ENCODE data around the gene TNNI2. TPM values are rescaled to one million over a fixed set of nuclear protein-coding genes. Genes with fewer than 3 reads are reported as not detected.

The TNNI2 gene
- total and polyA plus RNA-seq, 4 donors = 0.22 to 0.28 TPM; not detected in 2

DNA sequence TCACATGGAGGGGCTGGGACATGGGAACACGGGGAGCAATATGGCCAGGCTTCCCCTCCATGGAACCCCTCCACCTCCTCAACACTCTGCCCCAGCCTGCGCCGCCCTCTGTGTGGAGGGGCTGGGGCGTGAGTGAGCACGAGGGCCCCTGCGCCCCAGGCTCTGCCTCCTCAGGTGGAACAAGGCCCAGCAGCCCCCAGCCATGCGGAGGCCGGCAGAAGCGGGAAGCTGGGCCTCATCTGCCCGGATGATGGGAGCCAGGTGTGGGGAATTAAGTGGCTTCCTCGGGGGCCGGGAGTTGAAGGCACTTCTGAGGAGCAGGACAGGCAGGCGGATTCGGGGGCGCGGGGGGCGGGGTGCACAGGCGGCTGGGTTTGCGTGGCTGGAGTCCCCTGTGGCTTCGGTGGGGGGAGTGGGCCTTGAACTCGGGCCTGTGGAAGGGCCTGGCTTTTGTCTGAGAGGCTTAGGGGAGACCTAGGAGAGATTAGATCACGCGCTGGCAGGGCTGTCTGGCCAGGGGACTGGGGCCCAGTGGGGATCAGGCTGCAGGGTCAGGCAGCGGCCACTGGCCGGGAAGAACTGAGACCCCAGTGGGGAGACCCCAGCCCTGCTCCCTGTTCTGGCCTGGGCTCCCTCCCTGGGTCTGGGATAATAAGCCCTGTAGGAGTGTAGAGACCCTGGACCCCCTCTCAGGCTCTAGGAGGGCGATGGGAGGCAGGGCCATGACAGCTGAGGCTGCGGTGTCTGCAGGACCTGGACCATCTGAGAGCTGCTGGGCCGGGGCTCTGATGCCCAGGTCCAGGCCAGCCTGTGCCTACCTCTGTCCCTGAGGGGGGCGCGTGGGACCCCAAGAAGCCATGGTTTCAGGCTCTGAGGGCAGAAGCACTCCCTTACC is 39.6 kb downstream of the TNNI2 start:
- TF ChIP-seq JUND (IDR thresholded peaks at IDR 0.05) (no peak), MAX (IDR thresholded peaks at IDR 0.05) (no peak), ZBTB33 (IDR thresholded peaks at IDR 0.05) (no peak), SP1 (IDR thresholded peaks at IDR 0.05) (no peak), FOXA2 (IDR thresholded peaks at IDR 0.05) (no peak), HNF4G (IDR thresholded peaks at IDR 0.05) (no peak), TAF1 (conservative IDR thresholded peaks at IDR 0.05) (no peak), EGR1 (IDR thresholded peaks at IDR 0.05; ENCODE audit: low read depth in 2 of 2) (no peak), RAD21 (IDR thresholded peaks at IDR 0.05) (no peak)
- no peak for DNase-seq (ENCODE audit: low spot score)
- Histone ChIP-seq H3K36me3 (ENCODE audit: control insufficient read depth in 4 of 4, insufficient read depth in 3 of 4, low read depth in 1 of 4, low read length in 3 of 4) (peaks cover 0 to 2% (median 0%) of the 10 kb centered on the region in 4 donors), H3K9ac (ENCODE audit: low read depth in 1 of 2, low read length in 2 of 2) (no peak overlapping the region), H3K27ac (ENCODE audit: low read depth in 1 of 2, low read length in 2 of 2) (no peak overlapping the region), H3K9me3 (ENCODE audit: control insufficient read depth in 4 of 4, low read length in 3 of 4) (no peaks in the 10 kb centered on the region), H3K27me3 (ENCODE audit: control insufficient read depth in 4 of 4, insufficient read depth in 4 of 4, low read length in 3 of 4) (no peaks in the 10 kb centered on the region), H3K4me1 (ENCODE audit: control insufficient read depth in 4 of 4, insufficient read depth in 4 of 4, low read length in 3 of 4) (no peaks in the 10 kb centered on the region), H3K4me3 (ENCODE audit: low read depth in 1 of 3, low read length in 3 of 3) (no peak overlapping the region)
- WGBS = 92% methylated on average over 30 of the region's 30 CpGs

DNA sequence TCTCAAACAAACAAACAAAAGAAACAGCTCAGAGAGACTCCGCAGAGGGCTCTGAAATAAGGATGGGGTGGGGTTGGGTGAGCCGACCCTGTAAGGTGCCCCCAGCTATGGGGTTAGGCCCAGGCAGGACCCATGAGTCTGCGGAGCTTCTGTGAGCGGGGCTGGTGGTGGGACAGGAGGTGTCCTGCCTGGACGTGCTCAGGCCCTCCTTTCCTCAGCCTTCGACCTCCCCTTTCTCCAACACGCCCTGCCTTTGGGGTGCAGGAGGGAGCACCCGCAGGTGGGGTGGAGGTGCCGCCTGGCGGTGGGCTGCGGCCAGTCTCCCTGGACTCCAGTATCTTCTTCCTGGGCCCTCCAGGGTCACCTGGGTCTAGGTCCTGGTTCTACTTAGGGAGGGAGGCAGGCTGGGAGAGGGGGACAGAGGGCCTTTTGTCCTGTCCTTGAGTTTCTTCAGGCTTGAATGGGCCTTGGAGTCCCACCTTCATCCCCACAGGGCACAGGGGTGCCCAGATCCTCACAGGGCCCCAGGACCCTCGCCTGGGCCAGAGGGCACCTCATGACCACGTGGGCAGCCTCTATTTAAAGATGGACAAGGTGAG is 40.7 kb downstream of the TNNI2 start:
- DNase-seq (ENCODE audit: low spot score) = no peak
- peaks cover 0 to 2% (median 0%) of the 10 kb centered on the region in 4 donors for H3K36me3 ChIP-seq (ENCODE audit: control insufficient read depth in 4 of 4, insufficient read depth in 3 of 4, low read depth in 1 of 4, low read length in 3 of 4)
- no peak overlapping the region for H3K4me3 ChIP-seq (ENCODE audit: low read depth in 1 of 3, low read length in 3 of 3)
- no peaks in the 10 kb centered on the region for H3K4me1 ChIP-seq (ENCODE audit: control insufficient read depth in 4 of 4, insufficient read depth in 4 of 4, low read length in 3 of 4)
- TF ChIP-seq MAX (IDR thresholded peaks at IDR 0.05) (no peak), ZBTB33 (IDR thresholded peaks at IDR 0.05) (no peak), ATF3 (IDR thresholded peaks at IDR 0.05) (no peak), HNF4G (IDR thresholded peaks at IDR 0.05) (no peak), NR2F2 (IDR thresholded peaks at IDR 0.05) (no peak), CTCF (IDR thresholded peaks at IDR 0.05; ENCODE audit: low read depth, low read length, missing input control) (no peak)
- TF ChIP-seq, protein P1, sequence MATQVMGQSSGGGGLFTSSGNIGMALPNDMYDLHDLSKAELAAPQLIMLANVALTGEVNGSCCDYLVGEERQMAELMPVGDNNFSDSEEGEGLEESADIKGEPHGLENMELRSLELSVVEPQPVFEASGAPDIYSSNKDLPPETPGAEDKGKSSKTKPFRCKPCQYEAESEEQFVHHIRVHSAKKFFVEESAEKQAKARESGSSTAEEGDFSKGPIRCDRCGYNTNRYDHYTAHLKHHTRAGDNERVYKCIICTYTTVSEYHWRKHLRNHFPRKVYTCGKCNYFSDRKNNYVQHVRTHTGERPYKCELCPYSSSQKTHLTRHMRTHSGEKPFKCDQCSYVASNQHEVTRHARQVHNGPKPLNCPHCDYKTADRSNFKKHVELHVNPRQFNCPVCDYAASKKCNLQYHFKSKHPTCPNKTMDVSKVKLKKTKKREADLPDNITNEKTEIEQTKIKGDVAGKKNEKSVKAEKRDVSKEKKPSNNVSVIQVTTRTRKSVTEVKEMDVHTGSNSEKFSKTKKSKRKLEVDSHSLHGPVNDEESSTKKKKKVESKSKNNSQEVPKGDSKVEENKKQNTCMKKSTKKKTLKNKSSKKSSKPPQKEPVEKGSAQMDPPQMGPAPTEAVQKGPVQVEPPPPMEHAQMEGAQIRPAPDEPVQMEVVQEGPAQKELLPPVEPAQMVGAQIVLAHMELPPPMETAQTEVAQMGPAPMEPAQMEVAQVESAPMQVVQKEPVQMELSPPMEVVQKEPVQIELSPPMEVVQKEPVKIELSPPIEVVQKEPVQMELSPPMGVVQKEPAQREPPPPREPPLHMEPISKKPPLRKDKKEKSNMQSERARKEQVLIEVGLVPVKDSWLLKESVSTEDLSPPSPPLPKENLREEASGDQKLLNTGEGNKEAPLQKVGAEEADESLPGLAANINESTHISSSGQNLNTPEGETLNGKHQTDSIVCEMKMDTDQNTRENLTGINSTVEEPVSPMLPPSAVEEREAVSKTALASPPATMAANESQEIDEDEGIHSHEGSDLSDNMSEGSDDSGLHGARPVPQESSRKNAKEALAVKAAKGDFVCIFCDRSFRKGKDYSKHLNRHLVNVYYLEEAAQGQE (IDR thresholded peaks at IDR 0.05) = no peak
- no peaks in the 10 kb centered on the region for H3K27me3 ChIP-seq (ENCODE audit: control insufficient read depth in 4 of 4, insufficient read depth in 4 of 4, low read length in 3 of 4)
- no peaks in the 10 kb centered on the region for H3K9me3 ChIP-seq (ENCODE audit: control insufficient read depth in 4 of 4, low read length in 3 of 4)
- WGBS = 90% methylated on average over 13 of the region's 13 CpGs
- H3K9ac ChIP-seq (ENCODE audit: low read depth in 1 of 2, low read length in 2 of 2) = no peak overlapping the region
- peak overlapping the region in 1 of 2 donors; percentile 7 for H3K27ac ChIP-seq (ENCODE audit: low read depth in 1 of 2, low read length in 2 of 2)
